NT2/D1 (cell line): ENCODE measurements around the gene ATP11B.

Experiments
- SUZ12 ChIP-seq: IDR thresholded peaks from 2 replicates; pipeline ENCODE4 v1.6.1; 2011; ENCODE audit not compliant: insufficient read length, insufficient read depth; ENCODE audit errors: extremely low read depth
- YY1 ChIP-seq: IDR thresholded peaks from 2 replicates; pipeline ENCODE4 v1.6.1; 2011; ENCODE audit not compliant: insufficient read length, insufficient read depth
- ZNF274 ChIP-seq: IDR thresholded peaks from 2 replicates; pipeline ENCODE4 v1.6.1; 2011; ENCODE audit warnings: mild to moderate bottlenecking, low read depth, low read length

GRCh38 chr3:182965861-182966366, 172.6 kb downstream of the ATP11B start:
- no peak for TF ChIP-seq ZNF274
- TF ChIP-seq SUZ12 = no peak
- TF ChIP-seq YY1 = no peak
